ENCODE measurements around the gene PPT2. TPM values are rescaled to one million over a fixed set of nuclear protein-coding genes. Genes with fewer than 3 reads are reported as not detected.

Gene PPT2
- total RNA-seq, 1 experiment from 2014 or later = 70.9 TPM

- no peaks in the 10 kb centered on the region for H3K9me3 ChIP-seq (ENCODE audit: low read depth, low read length, poor library complexity, severe bottlenecking)
- no peak overlapping the region for H3K4me3 ChIP-seq (ENCODE audit: low read depth, low read length, poor library complexity, severe bottlenecking)
- H3K27me3 ChIP-seq (replicated peaks; ENCODE audit: insufficient read depth, low read depth, low read length, poor library complexity) = no peaks in the 10 kb centered on the region
- peaks cover 24% of the 10 kb centered on the region for H3K36me3 ChIP-seq (ENCODE audit: insufficient read depth, low read length, poor library complexity, severe bottlenecking)
- BruUV-seq (replicated peaks) = no TSS peak
- ChIA-PET POLR2A (ENCODE audit: low non-redundant PET) (no interaction called here), CTCF (no interaction called here)
- TF ChIP-seq EZH2 (IDR thresholded peaks at IDR 0.05; ENCODE audit: borderline replicate concordance, low read depth, low read length, poor library complexity, severe bottlenecking) = no peak
- TF ChIP-seq CTCF (conservative IDR thresholded peaks at IDR 0.05; ENCODE audit: low read depth, low read length) = no peak
- DNase-seq (ENCODE audit: low spot score) = no peak
- H3K27ac ChIP-seq (ENCODE audit: low read depth, low read length, poor library complexity, severe bottlenecking) = no peak overlapping the region
- no peaks in the 10 kb centered on the region for H3K4me1 ChIP-seq (ENCODE audit: insufficient read depth, low read length, poor library complexity, severe bottlenecking)
- intact Hi-C loops (cut with micrococcal nuclease; ENCODE audit: unreplicated experiment) = loop anchor here (5.0 kb wide), 1 partner anchor 127 kb away; no protein-coding TSS in a partner anchor
These were observed 38.3 kb upstream of the PPT2 start for GRCh38 chr6:32115623-32116022.

- POLR2A ChIA-PET (ENCODE audit: low non-redundant PET) = no interaction called here
- no peak overlapping the region for H3K4me3 ChIP-seq (ENCODE audit: low read depth, low read length, poor library complexity, severe bottlenecking)
- TF ChIP-seq EZH2 (IDR thresholded peaks at IDR 0.05; ENCODE audit: borderline replicate concordance, low read depth, low read length, poor library complexity, severe bottlenecking) = no peak
- TF ChIP-seq CTCF (conservative IDR thresholded peaks at IDR 0.05; ENCODE audit: low read depth, low read length) = peak; percentile 59
- CTCF ChIA-PET = interaction anchor here (1.0 kb wide), 1 partner anchor 116 kb away, joined by 3 read pairs; no protein-coding TSS in a partner anchor
- no peaks in the 10 kb centered on the region for H3K27me3 ChIP-seq (replicated peaks; ENCODE audit: insufficient read depth, low read depth, low read length, poor library complexity)
- peaks cover 29% of the 10 kb centered on the region for H3K36me3 ChIP-seq (ENCODE audit: insufficient read depth, low read length, poor library complexity, severe bottlenecking)
- no peaks in the 10 kb centered on the region for H3K4me1 ChIP-seq (ENCODE audit: insufficient read depth, low read length, poor library complexity, severe bottlenecking)
- intact Hi-C loops (cut with micrococcal nuclease; ENCODE audit: unreplicated experiment) = loop anchor here (5.0 kb wide), 1 partner anchor 126 kb away; no protein-coding TSS in a partner anchor
- peak; percentile 59 for DNase-seq (ENCODE audit: low spot score)
- BruUV-seq (replicated peaks) = no TSS peak
- no peak overlapping the region for H3K27ac ChIP-seq (ENCODE audit: low read depth, low read length, poor library complexity, severe bottlenecking)
- H3K9me3 ChIP-seq (ENCODE audit: low read depth, low read length, poor library complexity, severe bottlenecking) = no peaks in the 10 kb centered on the region
These were observed 37.3 kb upstream of the PPT2 start for GRCh38 chr6:32116674-32117073.

GRCh38 chr6:32117461-32117860 lies 36.5 kb upstream of the PPT2 start:
- no peak for DNase-seq (ENCODE audit: low spot score)
- Histone ChIP-seq H3K4me1 (ENCODE audit: insufficient read depth, low read length, poor library complexity, severe bottlenecking) (no peaks in the 10 kb centered on the region), H3K4me3 (ENCODE audit: low read depth, low read length, poor library complexity, severe bottlenecking) (no peak overlapping the region), H3K27ac (ENCODE audit: low read depth, low read length, poor library complexity, severe bottlenecking) (no peak overlapping the region), H3K27me3 (replicated peaks; ENCODE audit: insufficient read depth, low read depth, low read length, poor library complexity) (no peaks in the 10 kb centered on the region), H3K9me3 (ENCODE audit: low read depth, low read length, poor library complexity, severe bottlenecking) (no peaks in the 10 kb centered on the region), H3K36me3 (ENCODE audit: insufficient read depth, low read length, poor library complexity, severe bottlenecking) (peaks cover 29% of the 10 kb centered on the region)
- POLR2A ChIA-PET (ENCODE audit: low non-redundant PET) = interaction anchor here (0.6 kb wide), 1 partner anchor 8 kb away, joined by 5 read pairs; no protein-coding TSS in a partner anchor
- BruUV-seq (replicated peaks) = no TSS peak
- intact Hi-C loops (cut with micrococcal nuclease; ENCODE audit: unreplicated experiment) = loop anchor here (5.0 kb wide), 1 partner anchor 125 kb away; no protein-coding TSS in a partner anchor
- CTCF ChIA-PET = interaction anchor here (1.0 kb wide), 1 partner anchor 115 kb away, joined by 3 read pairs; no protein-coding TSS in a partner anchor
- no peak for TF ChIP-seq CTCF (conservative IDR thresholded peaks at IDR 0.05; ENCODE audit: low read depth, low read length)
- no peak for TF ChIP-seq EZH2 (IDR thresholded peaks at IDR 0.05; ENCODE audit: borderline replicate concordance, low read depth, low read length, poor library complexity, severe bottlenecking)
